ENCODE measurements around the gene EIF1B. TPM values are rescaled to one million over a fixed set of nuclear protein-coding genes. Genes with fewer than 3 reads are reported as not detected.

EIF1B gene
- total RNA-seq, 1 donor from 2014 or later, result 49.1 TPM

DNA sequence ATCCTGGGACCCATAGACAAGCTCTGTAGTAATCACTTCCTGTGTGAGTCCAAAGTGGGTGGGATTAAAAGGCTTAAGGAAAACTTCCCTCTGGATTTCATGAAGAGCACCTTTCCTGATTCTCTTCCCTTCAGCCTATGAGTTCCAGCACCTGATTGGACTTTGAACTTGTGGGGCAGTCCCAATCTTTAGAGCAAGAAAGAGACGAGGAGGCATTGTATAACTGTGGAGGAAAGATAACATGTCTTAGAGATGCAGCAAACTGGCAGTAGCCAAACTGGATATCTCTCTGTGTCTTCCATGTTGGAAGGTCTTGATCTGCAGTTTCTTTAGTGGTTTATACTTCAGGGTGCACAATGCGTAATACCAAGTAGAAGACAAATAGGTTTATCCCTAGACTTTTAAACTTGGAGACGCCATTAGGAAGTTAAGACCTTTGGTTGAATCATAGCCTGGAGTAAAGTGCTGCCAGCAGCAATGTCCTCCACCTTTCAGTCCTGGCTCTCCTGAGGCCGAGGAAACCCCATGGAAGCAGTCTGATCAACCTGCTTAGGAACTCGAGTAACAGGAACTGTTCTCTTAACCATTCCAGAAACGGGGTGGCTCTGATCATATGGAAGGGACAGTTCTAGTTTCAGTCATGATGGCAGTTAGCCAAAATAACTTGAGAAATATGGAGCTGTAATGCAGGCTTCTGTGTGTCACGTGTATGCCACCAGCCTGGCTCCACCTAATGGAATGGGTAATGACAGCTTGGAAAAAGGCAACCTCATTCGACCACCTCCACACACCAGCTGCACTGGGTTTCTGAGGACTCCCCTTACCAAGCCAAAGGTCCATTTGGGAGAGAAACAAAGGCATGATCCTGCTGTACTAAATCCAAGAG, 4.7 kb downstream of the EIF1B start:
- peaks cover 34% of the 10 kb centered on the region for H3K36me3 Mint-ChIP-seq (ENCODE audit: low read depth)
- no peaks in the 10 kb centered on the region for H3K9me3 Mint-ChIP-seq
- H3K4me1 Mint-ChIP-seq (ENCODE audit: low read depth), result peaks cover 20% of the 10 kb centered on the region
- H3K4me3 Mint-ChIP-seq, result no peak overlapping the region
- DNase-seq (ENCODE audit: low spot score), result no peak
- intact Hi-C loops (cut with micrococcal nuclease), result no loop called here
- H3K27ac Mint-ChIP-seq, result no peak overlapping the region
- H3K27me3 Mint-ChIP-seq (ENCODE audit: insufficient read depth), result no peaks in the 10 kb centered on the region

DNA sequence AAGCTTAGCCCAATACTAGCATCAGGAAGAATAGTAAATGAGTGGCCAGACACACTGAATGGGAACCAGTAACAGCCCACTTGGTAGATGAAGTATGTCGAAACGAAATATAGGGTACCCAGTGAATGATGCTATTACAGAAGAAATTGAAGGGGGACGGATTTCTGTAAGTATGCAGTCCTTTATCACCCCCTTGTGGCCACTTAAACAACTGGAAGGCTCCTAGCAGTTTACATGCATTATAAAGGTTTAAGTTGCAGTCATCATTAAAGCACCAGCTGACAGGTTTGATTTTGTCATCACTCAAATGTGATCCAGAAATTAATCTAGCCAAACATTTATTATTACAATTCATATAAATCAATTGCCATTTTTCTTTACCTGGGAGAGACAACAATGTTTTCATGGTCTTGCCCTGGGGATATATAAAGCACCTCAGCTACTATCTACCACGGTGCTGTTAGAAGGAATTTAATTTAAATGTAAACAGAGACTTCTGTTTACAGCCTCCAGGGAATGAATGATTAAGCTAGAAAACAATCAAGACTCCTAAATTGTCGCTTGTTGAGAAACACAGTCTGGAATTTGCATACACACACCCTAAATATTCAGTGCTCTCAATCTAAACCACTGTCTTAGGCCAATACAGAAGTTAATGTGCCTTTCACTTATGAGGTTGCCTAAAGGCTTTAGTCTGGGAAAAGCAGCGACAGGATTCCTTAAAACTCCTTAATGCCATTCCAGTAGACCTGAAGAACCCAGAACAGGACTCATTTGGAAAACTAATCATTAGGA, 7.8 kb downstream of the EIF1B start:
- H3K4me3 Mint-ChIP-seq, result no peak overlapping the region
- no peaks in the 10 kb centered on the region for H3K27me3 Mint-ChIP-seq (ENCODE audit: insufficient read depth)
- intact Hi-C loops (cut with micrococcal nuclease), result loop anchor here (1.0 to 2.0 kb wide), 3 partner anchors 125 to 610 kb away; no protein-coding TSS in a partner anchor
- no peaks in the 10 kb centered on the region for H3K9me3 Mint-ChIP-seq
- peaks cover 1% of the 10 kb centered on the region for H3K4me1 Mint-ChIP-seq (ENCODE audit: low read depth)
- no peak for DNase-seq (ENCODE audit: low spot score)
- no peak overlapping the region for H3K27ac Mint-ChIP-seq
- peaks cover 13% of the 10 kb centered on the region for H3K36me3 Mint-ChIP-seq (ENCODE audit: low read depth)

DNA sequence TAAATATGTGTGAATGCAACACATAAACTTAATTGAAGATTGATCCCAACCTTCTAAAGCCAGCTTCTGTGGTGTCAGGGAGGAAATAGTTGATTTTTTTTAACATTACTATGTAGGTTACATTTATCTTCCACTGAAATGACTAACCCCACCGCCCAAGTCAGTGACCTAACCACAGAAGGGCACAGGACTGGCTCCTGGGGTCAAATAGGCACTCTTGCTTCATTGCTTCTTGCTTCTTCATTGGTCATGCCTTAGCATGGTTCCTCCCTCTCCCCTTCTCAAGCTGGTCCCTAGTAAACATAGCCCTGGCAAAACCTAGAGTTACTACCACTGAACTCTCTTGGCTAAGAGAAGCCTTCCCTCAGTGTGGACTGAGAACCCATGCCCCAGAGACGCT, 12.3 kb downstream of the EIF1B start:
- Mint-ChIP-seq H3K27ac (no peak overlapping the region), H3K36me3 (ENCODE audit: low read depth) (no peaks in the 10 kb centered on the region), H3K27me3 (ENCODE audit: insufficient read depth) (peaks cover 12% of the 10 kb centered on the region), H3K4me3 (no peak overlapping the region), H3K4me1 (ENCODE audit: low read depth) (no peaks in the 10 kb centered on the region), H3K9me3 (no peaks in the 10 kb centered on the region)
- intact Hi-C loops (cut with micrococcal nuclease), result no loop called here
- no peak for DNase-seq (ENCODE audit: low spot score)

DNA sequence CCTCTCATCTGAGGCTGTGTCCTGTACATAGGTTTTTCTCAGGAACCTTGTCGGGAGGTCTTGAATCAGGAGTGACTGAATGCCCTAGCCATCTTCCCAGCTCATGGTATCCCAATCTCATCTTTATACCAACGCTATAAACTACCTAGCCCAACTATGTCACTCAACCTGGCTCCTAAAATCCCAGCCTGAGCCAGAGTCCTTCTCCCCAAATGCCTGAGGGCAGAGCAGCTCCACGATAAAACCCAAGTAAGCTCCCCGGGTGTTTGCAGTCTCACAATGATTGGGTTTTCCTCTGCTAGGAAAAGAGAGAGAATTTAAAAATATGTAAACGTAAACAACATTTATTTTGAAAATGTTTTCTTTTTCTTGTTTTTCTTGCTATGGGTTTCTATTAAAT, 14.4 kb downstream of the EIF1B start:
- no peak overlapping the region for H3K27ac Mint-ChIP-seq
- H3K4me3 Mint-ChIP-seq, result no peak overlapping the region
- intact Hi-C loops (cut with micrococcal nuclease), result no loop called here
- H3K4me1 Mint-ChIP-seq (ENCODE audit: low read depth), result no peaks in the 10 kb centered on the region
- no peaks in the 10 kb centered on the region for H3K36me3 Mint-ChIP-seq (ENCODE audit: low read depth)
- DNase-seq (ENCODE audit: low spot score), result no peak
- H3K27me3 Mint-ChIP-seq (ENCODE audit: insufficient read depth), result peaks cover 15% of the 10 kb centered on the region
- no peaks in the 10 kb centered on the region for H3K9me3 Mint-ChIP-seq

DNA sequence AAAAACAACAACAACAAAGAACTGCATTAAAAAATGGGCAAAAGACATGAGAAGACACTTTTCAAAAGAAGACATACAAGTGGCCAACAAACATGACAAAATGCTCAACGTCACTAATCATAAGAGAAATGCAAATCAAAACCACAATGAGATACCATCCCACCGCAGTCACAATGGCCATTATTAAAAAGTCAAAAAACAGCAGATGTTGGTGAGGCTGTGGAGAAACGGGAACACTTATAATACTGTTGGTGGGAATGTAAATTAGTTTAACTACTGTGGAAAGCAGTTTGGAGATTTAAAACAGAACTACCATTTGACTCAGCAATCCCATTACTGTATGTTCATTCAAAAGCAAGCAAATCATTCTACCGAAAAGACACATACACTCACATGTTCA, 15.1 kb downstream of the EIF1B start:
- Mint-ChIP-seq H3K4me3 (no peak overlapping the region), H3K9me3 (no peaks in the 10 kb centered on the region), H3K4me1 (ENCODE audit: low read depth) (no peaks in the 10 kb centered on the region), H3K36me3 (ENCODE audit: low read depth) (no peaks in the 10 kb centered on the region), H3K27me3 (ENCODE audit: insufficient read depth) (peaks cover 15% of the 10 kb centered on the region), H3K27ac (no peak overlapping the region)
- intact Hi-C loops (cut with micrococcal nuclease), result loop anchor here (5.0 kb wide), 3 partner anchors 198 to 1778 kb away; partner anchors contain the start of gene ZNF621
- DNase-seq (ENCODE audit: low spot score), result no peak

DNA sequence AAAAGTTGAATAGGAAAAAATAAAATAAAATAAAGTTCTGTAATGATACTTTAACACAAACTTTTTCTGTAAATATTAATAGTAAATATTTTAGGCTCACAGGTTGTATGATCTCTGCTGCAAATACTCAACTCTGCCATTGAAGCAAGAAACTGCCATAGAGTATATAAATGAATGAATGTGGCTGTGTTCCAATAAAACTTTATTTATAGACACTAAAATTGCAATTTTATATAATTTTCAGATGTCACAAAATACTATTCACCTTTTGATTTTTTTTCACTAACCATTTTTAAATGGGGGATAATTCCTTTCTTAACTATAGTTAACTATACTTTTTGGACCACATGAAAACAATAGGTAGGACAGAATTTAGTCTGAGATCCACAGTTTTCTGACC, 16.0 kb downstream of the EIF1B start:
- Mint-ChIP-seq H3K36me3 (ENCODE audit: low read depth) (no peaks in the 10 kb centered on the region), H3K9me3 (no peaks in the 10 kb centered on the region), H3K27ac (no peak overlapping the region), H3K27me3 (ENCODE audit: insufficient read depth) (peaks cover 15% of the 10 kb centered on the region), H3K4me1 (ENCODE audit: low read depth) (no peaks in the 10 kb centered on the region), H3K4me3 (no peak overlapping the region)
- intact Hi-C loops (cut with micrococcal nuclease), result loop anchor here (5.0 kb wide), 3 partner anchors 197 to 1777 kb away; partner anchors contain the start of gene ZNF621
- no peak for DNase-seq (ENCODE audit: low spot score)

DNA sequence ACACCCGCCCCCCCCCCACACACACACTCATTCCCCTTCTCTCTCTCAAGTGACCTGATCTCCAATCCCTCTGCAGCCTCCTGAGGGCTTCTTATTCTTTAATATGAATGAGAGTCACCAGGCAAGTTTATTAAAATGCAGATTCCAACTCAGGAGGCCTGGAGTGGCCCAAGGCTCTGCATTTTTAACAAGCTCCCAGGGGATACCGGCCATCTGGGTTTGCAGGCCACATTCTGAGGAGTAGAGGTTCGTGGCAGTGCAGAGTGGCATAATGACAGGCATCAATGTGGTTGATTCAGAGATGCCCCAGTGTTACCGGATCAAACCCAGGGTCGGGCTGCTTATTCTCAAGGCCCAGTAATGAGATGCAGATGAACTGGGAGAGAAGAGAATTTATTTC, 18.9 kb downstream of the EIF1B start:
- Mint-ChIP-seq H3K36me3 (ENCODE audit: low read depth) (no peaks in the 10 kb centered on the region), H3K27ac (no peak overlapping the region), H3K9me3 (no peaks in the 10 kb centered on the region), H3K27me3 (ENCODE audit: insufficient read depth) (peaks cover 18% of the 10 kb centered on the region), H3K4me1 (ENCODE audit: low read depth) (no peaks in the 10 kb centered on the region), H3K4me3 (no peak overlapping the region)
- intact Hi-C loops (cut with micrococcal nuclease), result loop anchor here (5.0 kb wide), 3 partner anchors 194 to 1774 kb away; partner anchors contain the start of gene ZNF621
- no peak for DNase-seq (ENCODE audit: low spot score)

DNA sequence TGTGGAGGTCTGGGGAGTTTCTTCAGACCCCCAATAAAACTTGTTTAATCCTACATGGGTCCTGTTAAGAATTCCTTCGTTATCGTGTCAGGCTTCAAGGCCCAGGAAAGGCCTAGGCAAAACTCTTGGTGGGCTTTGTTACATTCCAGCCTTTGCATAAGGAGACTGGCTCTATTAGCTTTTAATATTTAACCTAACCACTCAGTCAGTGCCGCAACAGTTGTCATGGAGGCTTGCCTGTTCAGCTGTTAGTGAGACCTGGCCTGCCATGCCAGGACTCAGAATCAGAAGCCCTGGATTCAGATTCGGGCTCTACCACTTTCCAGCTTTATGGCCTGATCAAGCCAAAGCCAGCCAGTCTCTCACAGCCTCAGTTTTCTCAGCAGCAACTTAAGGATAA, 19.6 kb downstream of the EIF1B start:
- Mint-ChIP-seq H3K27me3 (ENCODE audit: insufficient read depth) (peaks cover 20% of the 10 kb centered on the region), H3K4me3 (no peak overlapping the region), H3K27ac (no peak overlapping the region), H3K36me3 (ENCODE audit: low read depth) (no peaks in the 10 kb centered on the region), H3K4me1 (ENCODE audit: low read depth) (no peaks in the 10 kb centered on the region), H3K9me3 (no peaks in the 10 kb centered on the region)
- no peak for DNase-seq (ENCODE audit: low spot score)
- intact Hi-C loops (cut with micrococcal nuclease), result loop anchor here (5.0 kb wide), 3 partner anchors 193 to 1773 kb away; partner anchors contain the start of gene ZNF621

DNA sequence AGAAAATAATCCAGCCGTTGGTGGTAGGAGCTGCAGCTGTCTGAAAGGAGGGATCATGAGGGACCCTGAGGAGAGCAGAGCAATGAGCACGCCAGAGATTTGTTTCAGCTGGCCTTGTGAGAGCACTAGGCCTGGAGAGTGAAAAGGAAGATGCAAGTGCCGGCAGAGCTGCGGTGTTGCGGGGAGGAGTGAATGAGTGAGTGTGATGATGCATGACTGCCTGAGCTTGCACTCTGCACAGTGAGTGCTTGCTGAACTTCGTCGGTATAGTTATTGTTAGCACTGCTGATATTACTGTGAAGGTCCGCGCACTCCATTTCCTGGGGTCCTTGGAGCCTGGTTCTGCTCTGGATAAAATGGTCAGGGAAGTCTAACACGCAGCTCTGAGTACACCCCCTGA, 23.2 kb downstream of the EIF1B start:
- intact Hi-C loops (cut with micrococcal nuclease), result no loop called here
- Mint-ChIP-seq H3K4me1 (ENCODE audit: low read depth) (no peaks in the 10 kb centered on the region), H3K36me3 (ENCODE audit: low read depth) (no peaks in the 10 kb centered on the region), H3K27me3 (ENCODE audit: insufficient read depth) (peaks cover 5% of the 10 kb centered on the region), H3K27ac (no peak overlapping the region), H3K9me3 (no peaks in the 10 kb centered on the region), H3K4me3 (no peak overlapping the region)
- no peak for DNase-seq (ENCODE audit: low spot score)

DNA sequence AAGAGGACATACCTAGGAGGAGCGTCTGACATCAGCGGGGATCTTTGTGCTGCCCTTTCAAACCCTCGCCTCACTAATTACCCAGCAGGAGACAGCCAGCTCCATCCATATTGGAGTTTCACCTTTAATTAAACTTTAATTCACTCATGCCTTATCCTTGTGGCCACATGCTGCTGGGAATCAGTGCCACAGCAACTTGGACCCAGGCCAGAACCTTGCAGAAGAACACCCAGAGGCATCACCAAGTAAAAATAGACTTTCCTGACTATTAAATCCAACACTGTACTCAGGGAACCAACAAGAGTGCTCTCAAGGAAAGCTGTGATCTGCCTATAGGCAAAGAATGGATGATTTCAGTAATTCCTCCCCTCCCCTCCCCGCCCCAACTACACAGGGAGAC, 23.9 kb downstream of the EIF1B start:
- no peaks in the 10 kb centered on the region for H3K9me3 Mint-ChIP-seq
- H3K4me3 Mint-ChIP-seq, result no peak overlapping the region
- peaks cover 5% of the 10 kb centered on the region for H3K27me3 Mint-ChIP-seq (ENCODE audit: insufficient read depth)
- no peaks in the 10 kb centered on the region for H3K4me1 Mint-ChIP-seq (ENCODE audit: low read depth)
- intact Hi-C loops (cut with micrococcal nuclease), result no loop called here
- H3K27ac Mint-ChIP-seq, result no peak overlapping the region
- DNase-seq (ENCODE audit: low spot score), result no peak
- no peaks in the 10 kb centered on the region for H3K36me3 Mint-ChIP-seq (ENCODE audit: low read depth)

DNA sequence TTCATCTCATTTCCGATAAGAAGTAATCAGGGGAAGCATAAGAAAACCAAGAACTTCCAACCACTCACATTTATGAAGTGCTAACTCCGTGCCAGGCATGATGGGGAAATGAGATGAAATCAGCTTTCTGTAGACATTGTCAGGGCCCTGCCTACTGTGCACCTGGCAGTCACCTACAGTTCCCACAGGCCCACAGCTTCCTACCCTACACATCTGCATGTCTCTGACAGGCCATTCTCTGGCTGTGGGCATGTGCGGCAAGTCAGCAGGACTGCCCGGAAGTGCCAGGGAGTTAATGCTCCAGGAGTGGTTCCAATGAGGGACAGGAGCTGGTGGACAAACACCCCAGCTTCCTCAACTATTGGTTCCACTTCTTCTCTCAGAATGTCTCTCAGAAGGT, 24.3 kb downstream of the EIF1B start:
- H3K36me3 Mint-ChIP-seq (ENCODE audit: low read depth), result no peaks in the 10 kb centered on the region
- H3K27me3 Mint-ChIP-seq (ENCODE audit: insufficient read depth), result peaks cover 5% of the 10 kb centered on the region
- H3K4me1 Mint-ChIP-seq (ENCODE audit: low read depth), result no peaks in the 10 kb centered on the region
- H3K9me3 Mint-ChIP-seq, result no peaks in the 10 kb centered on the region
- intact Hi-C loops (cut with micrococcal nuclease), result no loop called here
- DNase-seq (ENCODE audit: low spot score), result no peak
- no peak overlapping the region for H3K4me3 Mint-ChIP-seq
- H3K27ac Mint-ChIP-seq, result no peak overlapping the region

DNA sequence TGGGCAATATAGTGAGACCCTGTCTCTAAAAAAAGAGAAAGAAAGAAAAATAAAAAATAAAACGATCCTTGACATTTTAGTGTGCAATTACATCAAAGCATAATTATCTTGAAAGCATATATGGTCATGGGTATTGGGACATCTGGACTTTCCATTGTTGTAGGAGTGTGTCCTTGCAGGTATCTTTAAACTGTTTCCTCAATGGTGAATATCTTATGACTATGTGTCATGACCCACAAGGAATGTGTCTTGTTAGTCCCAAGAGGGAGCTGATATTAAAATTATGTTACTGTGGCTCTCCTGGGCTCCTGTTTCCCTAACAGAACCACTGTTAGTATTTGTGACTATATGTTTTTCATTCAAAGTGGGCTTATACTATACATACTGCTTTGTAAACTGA, 26.6 kb downstream of the EIF1B start:
- H3K36me3 Mint-ChIP-seq (ENCODE audit: low read depth), result no peaks in the 10 kb centered on the region
- intact Hi-C loops (cut with micrococcal nuclease), result no loop called here
- no peak overlapping the region for H3K4me3 Mint-ChIP-seq
- H3K9me3 Mint-ChIP-seq, result no peaks in the 10 kb centered on the region
- no peak for DNase-seq (ENCODE audit: low spot score)
- no peak overlapping the region for H3K27ac Mint-ChIP-seq
- peaks cover 8% of the 10 kb centered on the region for H3K27me3 Mint-ChIP-seq (ENCODE audit: insufficient read depth)
- no peaks in the 10 kb centered on the region for H3K4me1 Mint-ChIP-seq (ENCODE audit: low read depth)

DNA sequence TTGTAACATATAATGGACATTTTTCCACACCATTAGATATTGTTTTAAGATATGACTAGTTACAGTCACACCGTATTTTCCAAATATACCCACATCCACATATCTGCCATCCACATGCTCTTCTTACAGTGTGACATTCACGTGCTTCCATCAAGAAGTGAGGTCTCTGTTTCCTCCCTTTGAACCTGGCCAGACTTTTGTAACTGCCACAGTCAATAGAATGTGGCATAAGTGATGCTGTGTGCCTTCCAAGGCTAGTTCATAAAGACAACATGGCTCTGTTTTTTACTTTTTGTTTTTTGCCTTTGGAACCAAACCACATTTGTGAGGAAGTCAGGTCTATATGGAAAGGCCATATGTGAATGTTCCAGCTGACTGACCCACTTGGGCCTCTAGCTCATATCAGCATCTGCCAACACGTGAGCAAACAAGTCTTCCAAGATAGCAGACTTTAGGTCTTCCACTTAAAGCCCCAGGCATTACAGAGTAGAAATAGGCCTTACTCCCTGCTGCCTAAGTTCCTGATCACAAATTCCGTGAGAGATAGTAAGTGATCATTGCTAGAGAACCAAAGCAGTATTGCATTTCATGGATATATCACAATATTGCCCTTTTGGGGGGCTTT, 27.1 kb downstream of the EIF1B start:
- Mint-ChIP-seq H3K9me3 (no peaks in the 10 kb centered on the region), H3K27ac (no peak overlapping the region)
- intact Hi-C loops (cut with micrococcal nuclease), result no loop called here

More for the DNA sequence above, 27.1 kb downstream of the EIF1B start:
- H3K36me3 Mint-ChIP-seq (ENCODE audit: low read depth), result no peaks in the 10 kb centered on the region
- no peak overlapping the region for H3K4me3 Mint-ChIP-seq
- no peaks in the 10 kb centered on the region for H3K4me1 Mint-ChIP-seq (ENCODE audit: low read depth)
- peaks cover 8% of the 10 kb centered on the region for H3K27me3 Mint-ChIP-seq (ENCODE audit: insufficient read depth)
- DNase-seq (ENCODE audit: low spot score), result no peak

Data from activated T-helper 1 cell treated with anti-CD3 and anti-CD28 coated beads, Interleukin-12 subunit alpha, Interleukin-12 subunit beta, Interleukin-2, Interleukin-4 antibody, amounts not matched to agents 30 ng/mL and 10 ng/mL and 1 ng/mL, durations not matched to agents 14 hours and 24 hours and 36 hours (primary cell).